Sigmoid colon (tissue), 4 donors: ENCODE results near the gene HPGDS.

Experiments used
- EP300 ChIP-seq, 4 donors: sonication (generic); formaldehyde crosslinking; IDR thresholded peaks; one replicate each; pipeline ENCODE4 v1.6.1; 2017; ENCODE audit warnings: antibody characterized with exemption in 4 of 4
- POLR2A ChIP-seq, 2 donors: fragments of 450-650 bp; IDR thresholded peaks; one replicate each; pipeline ENCODE4 v1.6.1; 2016; ENCODE audit warnings: antibody characterized with exemption in 2 of 2, mild to moderate bottlenecking in 2 of 2, moderate library complexity in 2 of 2
- POLR2AphosphoS5 ChIP-seq, 4 donors: sonication (generic); formaldehyde crosslinking; IDR thresholded peaks; one replicate each; pipeline ENCODE4 v1.6.1; 2017; ENCODE audit warnings: antibody characterized with exemption in 4 of 4
- TF ChIP-seq, protein P1 (sequence below), 4 experiments: fragments of 450-650 bp in 3 of 4; fragments of 200-600 bp in 1 of 4; IDR thresholded peaks; one replicate each; pipeline ENCODE4 v1.5.1; 2016 to 2019; ENCODE audit warnings: antibody characterized with exemption in 4 of 4, mild to moderate bottlenecking in 3 of 4, moderate library complexity in 2 of 4

DNA sequence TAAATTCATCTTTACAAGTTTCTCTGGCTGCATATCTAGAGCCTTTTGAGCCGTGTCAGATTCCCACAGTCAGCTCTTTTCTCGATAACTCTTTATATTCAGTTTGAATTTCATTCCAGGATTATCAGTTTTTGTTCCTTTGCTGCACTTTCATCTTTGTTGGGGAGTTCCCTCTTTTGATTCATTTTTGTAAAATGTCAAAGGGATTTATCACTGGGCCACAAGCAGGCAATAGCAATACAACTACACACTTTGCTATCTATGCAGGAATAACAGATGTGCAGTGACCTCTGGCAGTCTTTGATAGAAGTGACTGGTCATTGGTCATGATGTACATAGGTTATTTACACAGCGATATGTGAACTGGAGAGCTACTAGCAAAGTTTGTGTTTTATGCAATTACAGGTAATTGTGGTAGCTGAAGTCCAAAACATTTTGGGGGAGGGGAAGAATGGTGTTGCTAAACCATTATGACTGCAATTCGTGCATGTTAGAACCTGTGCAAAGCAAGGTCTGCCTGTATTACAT lies 43.8 kb downstream of the HPGDS start:
- no peak for TF ChIP-seq POLR2AphosphoS5 (IDR thresholded peaks at IDR 0.05)
- TF ChIP-seq, protein P1, sequence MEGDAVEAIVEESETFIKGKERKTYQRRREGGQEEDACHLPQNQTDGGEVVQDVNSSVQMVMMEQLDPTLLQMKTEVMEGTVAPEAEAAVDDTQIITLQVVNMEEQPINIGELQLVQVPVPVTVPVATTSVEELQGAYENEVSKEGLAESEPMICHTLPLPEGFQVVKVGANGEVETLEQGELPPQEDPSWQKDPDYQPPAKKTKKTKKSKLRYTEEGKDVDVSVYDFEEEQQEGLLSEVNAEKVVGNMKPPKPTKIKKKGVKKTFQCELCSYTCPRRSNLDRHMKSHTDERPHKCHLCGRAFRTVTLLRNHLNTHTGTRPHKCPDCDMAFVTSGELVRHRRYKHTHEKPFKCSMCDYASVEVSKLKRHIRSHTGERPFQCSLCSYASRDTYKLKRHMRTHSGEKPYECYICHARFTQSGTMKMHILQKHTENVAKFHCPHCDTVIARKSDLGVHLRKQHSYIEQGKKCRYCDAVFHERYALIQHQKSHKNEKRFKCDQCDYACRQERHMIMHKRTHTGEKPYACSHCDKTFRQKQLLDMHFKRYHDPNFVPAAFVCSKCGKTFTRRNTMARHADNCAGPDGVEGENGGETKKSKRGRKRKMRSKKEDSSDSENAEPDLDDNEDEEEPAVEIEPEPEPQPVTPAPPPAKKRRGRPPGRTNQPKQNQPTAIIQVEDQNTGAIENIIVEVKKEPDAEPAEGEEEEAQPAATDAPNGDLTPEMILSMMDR (IDR thresholded peaks at IDR 0.05): no peak
- no peak for TF ChIP-seq POLR2A (IDR thresholded peaks at IDR 0.05)
- no peak for TF ChIP-seq EP300 (IDR thresholded peaks at IDR 0.05)
